OCI-M2 (cell line): ENCODE data around the gene MATN3.
A peak's percentile ranks its signal among the peaks of the same experiment; 100 is the strongest.

Source experiments
- DNase-seq: peaks from one replicate; lab custom pipeline; 2025; ENCODE audit not compliant: unreplicated experiment; lab: John Stamatoyannopoulos, UW

The MATN3 gene

GRCh38 chr2:20008703-20009102 lies 3.8 kb downstream of the MATN3 start:
- no peak for DNase-seq

- no peak for DNase-seq
These were observed 6.5 kb downstream of the MATN3 start for GRCh38 chr2:20005891-20006470.

GRCh38 chr2:20005067-20005627 lies 7.3 kb downstream of the MATN3 start:
- DNase-seq, result no peak

- DNase-seq, result no peak
These were observed 11.1 kb downstream of the MATN3 start for GRCh38 chr2:20001361-20001863.

- DNase-seq, result no peak
These were observed 18.7 kb downstream of the MATN3 start for GRCh38 chr2:19993731-19994130.

- no peak for DNase-seq
These were observed 20.6 kb downstream of the MATN3 start for GRCh38 chr2:19991895-19992294.

GRCh38 chr2:19990416-19990728 lies 22.1 kb downstream of the MATN3 start:
- no peak for DNase-seq

- peak; percentile 21 for DNase-seq
These were observed 22.6 kb downstream of the MATN3 start, which contains the start of gene WDR35 for GRCh38 chr2:19989667-19990415. TSS of gene WDR35 (minus strand) at chr2:19990105. CDS start at chr2:19990015, 90 bp downstream.

GRCh38 chr2:19989342-19989666 lies 23.2 kb downstream of the MATN3 start:
- no peak for DNase-seq

- no peak for DNase-seq
These were observed 23.9 kb downstream of the MATN3 start for GRCh38 chr2:19988600-19988999.

GRCh38 chr2:19987936-19988335 lies 24.5 kb downstream of the MATN3 start:
- no peak for DNase-seq

- no peak for DNase-seq
These were observed 30.2 kb downstream of the MATN3 start for GRCh38 chr2:19982268-19982667.

- DNase-seq, result no peak
These were observed 32.5 kb downstream of the MATN3 start for GRCh38 chr2:19979932-19980331.

- no peak for DNase-seq
These were observed 39.0 kb downstream of the MATN3 start for GRCh38 chr2:19973466-19973865.

- no peak for DNase-seq
These were observed 40.8 kb downstream of the MATN3 start for GRCh38 chr2:19971691-19972090.

- no peak for DNase-seq
These were observed 49.1 kb downstream of the MATN3 start for GRCh38 chr2:19963386-19963785.

- no peak for DNase-seq
These were observed 56.7 kb downstream of the MATN3 start for GRCh38 chr2:19955544-19956422.

- DNase-seq, result no peak
These were observed 63.4 kb downstream of the MATN3 start for GRCh38 chr2:19949071-19949470.

- DNase-seq, result no peak
These were observed 65.1 kb downstream of the MATN3 start for GRCh38 chr2:19947184-19947940.

GRCh38 chr2:19944205-19944845 lies 68.1 kb downstream of the MATN3 start:
- no peak for DNase-seq
